ENCODE results near the gene RXFP4.

DNA sequence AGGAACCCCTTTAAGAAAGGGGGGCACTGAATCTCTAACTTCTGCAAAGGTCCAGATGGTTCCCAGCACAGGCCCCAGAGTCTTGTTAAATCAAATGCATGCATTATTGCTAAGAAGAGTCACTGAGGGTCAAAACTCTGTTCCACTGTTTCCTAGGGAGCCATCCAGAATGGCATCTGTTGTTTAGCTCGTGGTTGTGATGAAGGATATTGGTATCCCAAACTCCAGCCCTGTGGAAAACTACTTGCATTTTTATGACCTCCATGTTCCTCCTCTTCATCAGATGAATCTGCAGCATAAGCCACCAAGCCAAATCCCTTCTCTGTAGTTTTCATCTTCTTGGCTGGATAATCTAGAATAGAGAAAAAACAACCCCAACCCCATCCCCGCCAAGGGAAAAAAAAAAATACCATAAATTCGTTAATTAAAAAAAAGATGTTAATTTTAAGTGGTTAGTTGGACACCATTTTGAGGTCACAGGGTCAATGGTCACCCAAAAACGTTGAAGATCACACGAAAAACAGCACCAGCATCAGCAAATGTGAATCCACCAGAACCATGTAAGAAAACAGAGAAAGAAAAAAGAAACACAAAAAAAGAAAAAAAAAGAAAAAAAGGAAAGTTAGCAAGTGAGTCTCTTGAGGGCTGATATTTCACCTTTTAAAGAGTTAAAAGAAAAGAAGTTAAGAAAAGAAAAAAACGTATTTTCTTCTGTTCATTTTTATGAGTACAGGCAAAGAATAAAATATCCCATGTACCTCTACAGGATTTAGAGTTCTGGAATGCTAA is 27.3 kb upstream of the RXFP4 start:
- TF ChIP-seq CTCF (conservative IDR thresholded peaks at IDR 0.05) (no peak), EZH2 (IDR thresholded peaks at IDR 0.05; ENCODE audit: low read depth) (no peak)
